Prostate gland (tissue), 2 donors: Measurements from ENCODE around the gene SNX12. TPM values are rescaled to one million over a fixed set of nuclear protein-coding genes. Genes with fewer than 3 reads are reported as not detected.

Experiments used
- DNase-seq: peaks from one replicate; pipeline ENCODE4 v3.0.0-alpha.2; 2019; ENCODE audit warnings: low spot score
- H3K27ac ChIP-seq, 2 donors: fragments of 200-600 bp; sonication (generic); 2 replicates each; pipeline ENCODE4 v1.5.1; 2017 to 2019
- H3K27me3 ChIP-seq: fragments of 200-600 bp; sonication (generic); replicated peaks from 2 replicates; pipeline ENCODE4 v1.5.1; 2019; ENCODE audit not compliant: insufficient read depth
- H3K36me3 ChIP-seq, 2 donors: fragments of 200-600 bp; sonication (generic); 1 replicate in 1 of 2; 2 replicates in 1 of 2; pipeline versions ENCODE4 v1.5.1 to v1.8.1; 2017 to 2019
- H3K4me1 ChIP-seq: fragments of 200-600 bp; sonication (generic); replicated peaks from 2 replicates; pipeline ENCODE4 v1.5.1; 2019
- H3K4me3 ChIP-seq, 2 donors: fragments of 200-600 bp; sonication (generic); 2 replicates each; pipeline ENCODE4 v1.5.1; 2017 to 2019
- H3K9me3 ChIP-seq: fragments of 200-600 bp; sonication (generic); 2 replicates; pipeline ENCODE4 v1.5.1; 2017
- CTCF ChIP-seq, 4 experiments: fragments of 200-600 bp in 2 of 4; fragments of 450-650 bp in 2 of 4; sonication (generic) in 2 of 4; IDR thresholded peaks; 1 replicate in 3 of 4; 2 replicates in 1 of 4; pipeline ENCODE4 v1.5.1; 2016 to 2019; ENCODE audit warnings: antibody characterized with exemption in 4 of 4, mild to moderate bottlenecking in 2 of 4, moderate library complexity in 2 of 4
- POLR2A ChIP-seq: fragments of 450-650 bp; IDR thresholded peaks from one replicate; pipeline ENCODE4 v1.6.1; 2016; ENCODE audit warnings: antibody characterized with exemption, mild to moderate bottlenecking
- POLR2AphosphoS5 ChIP-seq: sonication (generic); formaldehyde crosslinking; IDR thresholded peaks from one replicate; pipeline ENCODE4 v1.6.1; 2017; ENCODE audit warnings: antibody characterized with exemption
- WGBS: methylation state at CpG from one replicate; pipeline ENCODE4 v1.1.5; 2018; 5-methylcytosine and 5-hydroxymethylcytosine counted together
- intact Hi-C: fragments of 100-400 bp; cut with DNase I; formaldehyde crosslinking; loops from one replicate; pipeline ENCODE4 v1.14.2; 2022
- total RNA-seq, 2 donors: library from RNA; depleted of rRNA; stranded (reverse); fragments of >200 nt; gene quantifications; one replicate each; pipeline ENCODE4 v1.1.0, GENCODE V29; 2016

SNX12 gene
- total RNA-seq, 2 donors from 2014 or later, result 54.5 to 65.5 TPM

DNA sequence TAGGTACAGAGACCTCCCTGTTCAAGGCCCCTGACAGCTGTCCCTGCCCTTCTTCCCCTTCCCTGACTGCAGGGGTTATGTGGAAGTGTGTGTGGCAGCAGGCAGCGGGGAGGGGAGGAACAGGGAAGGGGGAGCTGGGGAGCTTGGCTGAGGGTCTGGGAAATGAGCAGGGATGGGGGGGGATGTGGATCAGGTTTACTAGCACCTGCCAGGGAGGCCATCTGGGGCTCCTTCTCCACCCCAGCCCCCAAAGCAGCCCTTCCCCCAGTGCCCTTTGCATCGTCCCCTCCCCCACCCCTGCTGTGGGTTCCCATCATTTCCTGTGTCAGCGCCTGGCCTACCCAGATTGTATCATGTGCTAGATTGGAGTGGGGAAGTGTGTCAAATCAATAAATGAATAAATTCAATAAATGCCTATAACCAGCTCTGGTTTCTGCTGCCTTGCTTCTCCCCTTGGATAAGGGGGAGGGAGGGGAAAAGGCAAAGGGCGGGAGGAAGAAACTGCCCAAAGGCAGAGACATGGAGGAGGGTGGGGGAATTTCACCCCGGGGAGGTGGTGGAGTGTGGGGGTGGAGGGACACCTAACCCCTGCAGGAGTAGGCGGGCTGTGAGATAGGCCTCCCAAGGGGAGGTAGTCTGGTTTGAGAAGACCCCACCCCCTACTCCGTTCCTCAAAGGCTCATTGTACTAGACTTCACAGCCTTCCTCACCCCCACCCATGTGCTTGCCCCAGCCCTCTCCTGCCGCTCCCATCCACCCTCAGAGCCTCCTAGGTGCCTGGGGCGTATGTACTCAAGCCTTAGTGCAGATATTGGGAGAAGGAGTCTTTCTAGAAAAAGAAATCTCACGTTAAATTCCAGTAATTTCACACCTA lies 35.2 kb upstream of the SNX12 start:
- TF ChIP-seq CTCF (IDR thresholded peaks at IDR 0.05) (no peak), POLR2A (no peak), POLR2AphosphoS5 (no peak)
- Histone ChIP-seq H3K27me3 (no peaks in the 10 kb centered on the region), H3K27ac (no peak overlapping the region), H3K4me1 (no peaks in the 10 kb centered on the region), H3K36me3 (no peaks in the 10 kb centered on the region), H3K9me3 (no peaks in the 10 kb centered on the region), H3K4me3 (no peak overlapping the region)
- no peak for DNase-seq
- WGBS, result 34% methylated on average over 10 of the region's 10 CpGs
- intact Hi-C loops, result no loop called here

- intact Hi-C loops, result no loop called here
- DNase-seq, result no peak
- WGBS, result 68% methylated on average over 3 of the region's 3 CpGs
- no peaks in the 10 kb centered on the region for H3K9me3 ChIP-seq
- H3K27ac ChIP-seq, result no peak overlapping the region
- no peak for TF ChIP-seq POLR2AphosphoS5
- no peak for TF ChIP-seq POLR2A
- no peak for TF ChIP-seq CTCF (IDR thresholded peaks at IDR 0.05)
- no peaks in the 10 kb centered on the region for H3K4me1 ChIP-seq
- no peak overlapping the region for H3K4me3 ChIP-seq
- no peaks in the 10 kb centered on the region for H3K27me3 ChIP-seq
- no peaks in the 10 kb centered on the region for H3K36me3 ChIP-seq
These were observed 34.2 kb upstream of the SNX12 start for GRCh38 chrX:71102292-71102691.

DNA sequence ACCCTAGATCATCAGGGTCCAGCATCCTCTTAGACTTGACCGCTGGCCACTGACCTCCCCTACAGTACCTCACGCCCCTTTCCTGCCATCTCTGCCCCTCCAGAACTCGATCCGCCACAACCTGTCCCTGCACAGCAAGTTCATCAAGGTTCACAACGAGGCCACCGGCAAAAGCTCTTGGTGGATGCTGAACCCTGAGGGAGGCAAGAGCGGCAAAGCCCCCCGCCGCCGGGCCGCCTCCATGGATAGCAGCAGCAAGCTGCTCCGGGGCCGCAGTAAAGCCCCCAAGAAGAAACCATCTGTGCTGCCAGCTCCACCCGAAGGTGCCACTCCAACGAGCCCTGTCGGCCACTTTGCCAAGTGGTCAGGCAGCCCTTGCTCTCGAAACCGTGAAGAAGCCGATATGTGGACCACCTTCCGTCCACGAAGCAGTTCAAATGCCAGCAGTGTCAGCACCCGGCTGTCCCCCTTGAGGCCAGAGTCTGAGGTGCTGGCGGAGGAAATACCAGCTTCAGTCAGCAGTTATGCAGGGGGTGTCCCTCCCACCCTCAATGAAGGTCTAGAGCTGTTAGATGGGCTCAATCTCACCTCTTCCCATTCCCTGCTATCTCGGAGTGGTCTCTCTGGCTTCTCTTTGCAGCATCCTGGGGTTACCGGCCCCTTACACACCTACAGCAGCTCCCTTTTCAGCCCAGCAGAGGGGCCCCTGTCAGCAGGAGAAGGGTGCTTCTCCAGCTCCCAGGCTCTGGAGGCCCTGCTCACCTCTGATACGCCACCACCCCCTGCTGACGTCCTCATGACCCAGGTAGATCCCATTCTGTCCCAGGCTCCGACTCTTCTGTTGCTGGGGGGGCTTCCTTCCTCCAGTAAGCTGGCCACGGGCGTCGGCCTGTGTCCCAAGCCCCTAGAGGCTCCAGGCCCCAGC lies 32.7 kb upstream of the SNX12 start:
- no peaks in the 10 kb centered on the region for H3K4me1 ChIP-seq
- no peak overlapping the region for H3K27ac ChIP-seq
- H3K36me3 ChIP-seq, result no peaks in the 10 kb centered on the region
- H3K4me3 ChIP-seq, result no peak overlapping the region
- H3K27me3 ChIP-seq, result no peaks in the 10 kb centered on the region
- TF ChIP-seq CTCF (IDR thresholded peaks at IDR 0.05) (no peak), POLR2A (no peak), POLR2AphosphoS5 (no peak)
- no peak for DNase-seq
- H3K9me3 ChIP-seq, result no peaks in the 10 kb centered on the region
- WGBS, result 72% methylated on average over 17 of the region's 31 CpGs
- intact Hi-C loops, result no loop called here

GRCh38 chrX:71099736-71100135 lies 31.6 kb upstream of the SNX12 start:
- no peaks in the 10 kb centered on the region for H3K4me1 ChIP-seq
- no peaks in the 10 kb centered on the region for H3K27me3 ChIP-seq
- no peaks in the 10 kb centered on the region for H3K9me3 ChIP-seq
- H3K27ac ChIP-seq, result no peak overlapping the region
- 50% methylated on average over 4 of the region's 4 CpGs for WGBS
- H3K36me3 ChIP-seq, result no peaks in the 10 kb centered on the region
- intact Hi-C loops, result loop anchor here (5.0 kb wide), 1 partner anchor 83 kb away; no protein-coding TSS in a partner anchor
- no peak for DNase-seq
- no peak for TF ChIP-seq CTCF (IDR thresholded peaks at IDR 0.05)
- no peak for TF ChIP-seq POLR2A
- TF ChIP-seq POLR2AphosphoS5, result no peak
- no peak overlapping the region for H3K4me3 ChIP-seq
